Spleen (tissue), 11 donors: ENCODE data around the gene FAM107A. TPM values are rescaled to one million over a fixed set of nuclear protein-coding genes. Genes with fewer than 3 reads are reported as not detected.

Source experiments
- DNase-seq: peaks from one replicate; pipeline ENCODE4 v3.0.0-alpha.2; 2020
- H3K27ac ChIP-seq, 8 donors: fragments of 200-600 bp; sonication (generic) in 7 of 8; 1 replicate in 4 of 8; 2 replicates in 4 of 8; pipeline versions ENCODE4 v1.5.0 to v1.8.0; 2016 to 2021; ENCODE audit warnings: inconsistent platforms in 4 of 8, mild to moderate bottlenecking in 4 of 8, moderate library complexity in 1 of 8
- H3K27me3 ChIP-seq, 7 donors: fragments of 200-600 bp; sonication (generic) in 6 of 7; replicated peaks in 1 of 7; 1 replicate in 4 of 7; 2 replicates in 3 of 7; pipeline versions ENCODE4 v1.5.0 to v1.8.0; 2016 to 2021; ENCODE audit warnings: inconsistent platforms in 3 of 7, mild to moderate bottlenecking in 1 of 7
- H3K36me3 ChIP-seq, 6 donors: fragments of 200-600 bp; sonication (generic) in 5 of 6; 1 replicate in 4 of 6; 2 replicates in 2 of 6; pipeline versions ENCODE4 v1.5.0 to v1.8.0; 2016 to 2021; ENCODE audit warnings: inconsistent platforms in 2 of 6
- H3K4me1 ChIP-seq, 6 donors: fragments of 200-600 bp; sonication (generic) in 5 of 6; 1 replicate in 3 of 6; 2 replicates in 3 of 6; pipeline versions ENCODE4 v1.5.0 to v1.8.0; 2016 to 2021; ENCODE audit warnings: inconsistent platforms in 3 of 6
- H3K4me3 ChIP-seq, 8 donors: fragments of 200-600 bp; sonication (generic) in 7 of 8; 1 replicate in 4 of 8; 2 replicates in 4 of 8; pipeline versions ENCODE4 v1.5.0 to v1.8.0; 2016 to 2021; ENCODE audit warnings: inconsistent platforms in 4 of 8, mild to moderate bottlenecking in 4 of 8, moderate library complexity in 2 of 8
- H3K9me3 ChIP-seq, 8 donors: fragments of 200-600 bp; sonication (generic) in 7 of 8; 1 replicate in 4 of 8; 2 replicates in 4 of 8; pipeline versions ENCODE4 v1.5.0 to v1.8.0; 2016 to 2021; ENCODE audit warnings: inconsistent platforms in 4 of 8
- POLR2A ChIP-seq, 3 donors: fragments of 450-650 bp; IDR thresholded peaks; one replicate each; pipeline ENCODE4 v1.5.1; 2017; ENCODE audit warnings: antibody characterized with exemption in 3 of 3, mild to moderate bottlenecking in 1 of 3
- POLR2AphosphoS5 ChIP-seq, 3 donors: sonication (generic); formaldehyde crosslinking; IDR thresholded peaks; one replicate each; pipeline ENCODE4 v1.5.1; 2017; ENCODE audit warnings: antibody characterized with exemption in 3 of 3
- WGBS, 5 donors: extraction: QIAGEN DNeasy Blood & Tissue Kit in 3 of 5; methylation state at CpG; one replicate each; pipeline versions ENCODE4 v1.1.5 to v1.1.7; 2013 to 2018; 5-methylcytosine and 5-hydroxymethylcytosine counted together
- intact Hi-C: fragments of 100-400 bp; cut with DNase I; formaldehyde crosslinking; loops from one replicate; pipeline ENCODE4 v1.15.0; 2023; ENCODE audit warnings: low total_unique reads
- polyA plus RNA-seq, 3 donors: library from polyadenylated mRNA; stranded (reverse); fragments of 200-250 nt; gene quantifications; one replicate each; pipeline ENCODE4 v1.2.1, GENCODE V29; 2013
- total RNA-seq, 7 donors: library from RNA; depleted of rRNA in 3 of 7; stranded (reverse); fragments of >200 nt in 3 of 7; fragmentation: NEBNext Ultra II Directional in 4 of 7; extraction: Animal tissue kit (Norgen Biotek cat#: 25700) in 4 of 7; gene quantifications; one replicate each; pipeline versions ENCODE4 v1.1.0 to v1.2.1, GENCODE V29; 2016 to 2021
- TF ChIP-seq, protein P1 (sequence below), 11 experiments: fragments of 200-600 bp in 7 of 11; fragments of 450-650 bp in 4 of 11; sonication (generic) in 4 of 11; IDR thresholded peaks in 8 of 11; conservative IDR thresholded peaks in 3 of 11; 1 replicate in 7 of 11; 2 replicates in 4 of 11; pipeline versions ENCODE4 v1.4.0 to v1.8.0; 2016 to 2021; ENCODE audit warnings: antibody characterized with exemption in 11 of 11, inconsistent platforms in 4 of 11, mild to moderate bottlenecking in 1 of 11
- donor health status: healthy with polysubstance abuse.
- donor health status: DM: no; HTN: no; CAD: no; lungs with moderate emphysema.
- donor health status: DM: no; HTN: no; CAD: no.
- donor health status: Bipolar disorder and iron deficiency.
- donor health status: healthy.
- donor health status: DM: no; HTN: no; CAD: no.
- donor health status: DM: yes; HTN: yes; CAD: no.

Gene FAM107A
- total and polyA plus RNA-seq, 10 donors, result 5.7 to 47.7 (median 27.0) TPM

DNA sequence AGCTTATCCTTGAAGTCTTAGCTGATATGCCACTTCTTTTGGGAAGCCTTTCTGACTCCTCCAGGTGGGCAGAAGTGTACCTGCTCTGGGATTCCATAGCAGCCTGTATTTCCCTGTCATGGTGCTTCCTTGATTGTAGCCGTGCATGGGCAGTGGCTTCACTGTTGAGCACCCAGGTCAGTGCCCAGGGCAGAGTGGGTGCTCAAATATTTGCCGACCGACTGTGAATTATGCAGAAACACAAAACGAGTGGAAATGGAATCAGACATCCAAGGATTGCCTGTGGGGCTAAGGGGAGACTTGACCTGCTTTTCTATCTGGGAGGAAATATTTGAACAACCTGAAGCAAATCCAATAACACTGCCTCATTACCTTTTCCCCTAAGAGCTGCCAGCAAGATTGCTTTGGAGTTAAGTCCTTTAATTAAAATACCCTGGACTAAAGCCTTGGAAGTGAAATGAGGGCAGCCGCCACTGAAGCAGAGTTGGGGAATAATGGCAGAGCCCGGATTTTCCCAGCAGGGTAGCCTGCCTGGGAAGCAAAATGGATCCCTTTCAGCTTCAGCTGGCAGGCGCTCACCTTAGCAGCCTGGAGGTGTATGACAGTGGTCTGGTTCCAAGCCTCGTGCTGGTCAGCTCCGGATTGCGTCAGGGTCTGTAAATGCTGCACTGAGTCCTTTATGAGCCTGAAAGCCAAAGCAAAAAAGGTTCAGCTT is 55.1 kb downstream of the FAM107A start:
- Histone ChIP-seq H3K4me3 (no peak overlapping the region), H3K27ac (no peak overlapping the region), H3K27me3 (no peaks in the 10 kb centered on the region), H3K36me3 (no peaks in the 10 kb centered on the region), H3K9me3 (no peaks in the 10 kb centered on the region), H3K4me1 (peaks cover 0 to 7% (median 0%) of the 10 kb centered on the region in 6 donors)
- intact Hi-C loops, result no loop called here
- WGBS, 5 donors, result 82 to 91% (median 86%) methylated on average over 8 to 10 of the region's 10 CpGs
- DNase-seq, result no peak
- TF ChIP-seq, protein P1, sequence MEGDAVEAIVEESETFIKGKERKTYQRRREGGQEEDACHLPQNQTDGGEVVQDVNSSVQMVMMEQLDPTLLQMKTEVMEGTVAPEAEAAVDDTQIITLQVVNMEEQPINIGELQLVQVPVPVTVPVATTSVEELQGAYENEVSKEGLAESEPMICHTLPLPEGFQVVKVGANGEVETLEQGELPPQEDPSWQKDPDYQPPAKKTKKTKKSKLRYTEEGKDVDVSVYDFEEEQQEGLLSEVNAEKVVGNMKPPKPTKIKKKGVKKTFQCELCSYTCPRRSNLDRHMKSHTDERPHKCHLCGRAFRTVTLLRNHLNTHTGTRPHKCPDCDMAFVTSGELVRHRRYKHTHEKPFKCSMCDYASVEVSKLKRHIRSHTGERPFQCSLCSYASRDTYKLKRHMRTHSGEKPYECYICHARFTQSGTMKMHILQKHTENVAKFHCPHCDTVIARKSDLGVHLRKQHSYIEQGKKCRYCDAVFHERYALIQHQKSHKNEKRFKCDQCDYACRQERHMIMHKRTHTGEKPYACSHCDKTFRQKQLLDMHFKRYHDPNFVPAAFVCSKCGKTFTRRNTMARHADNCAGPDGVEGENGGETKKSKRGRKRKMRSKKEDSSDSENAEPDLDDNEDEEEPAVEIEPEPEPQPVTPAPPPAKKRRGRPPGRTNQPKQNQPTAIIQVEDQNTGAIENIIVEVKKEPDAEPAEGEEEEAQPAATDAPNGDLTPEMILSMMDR (IDR thresholded peaks at IDR 0.05 in 8 of 11, conservative IDR thresholded peaks at IDR 0.05 in 3 of 11), result no peak
- TF ChIP-seq POLR2A (IDR thresholded peaks at IDR 0.05) (no peak), POLR2AphosphoS5 (IDR thresholded peaks at IDR 0.05) (no peak)

- H3K4me1 ChIP-seq, result peaks cover 0 to 7% (median 0%) of the 10 kb centered on the region in 6 donors
- TF ChIP-seq POLR2A (IDR thresholded peaks at IDR 0.05) (no peak), POLR2AphosphoS5 (IDR thresholded peaks at IDR 0.05) (no peak)
- TF ChIP-seq, protein P1 (IDR thresholded peaks at IDR 0.05 in 8 of 11, conservative IDR thresholded peaks at IDR 0.05 in 3 of 11), result no peak
- no peak overlapping the region for H3K27ac ChIP-seq
- H3K36me3 ChIP-seq, result no peaks in the 10 kb centered on the region
- no peaks in the 10 kb centered on the region for H3K27me3 ChIP-seq
- H3K9me3 ChIP-seq, result no peaks in the 10 kb centered on the region
- DNase-seq, result no peak
- intact Hi-C loops, result no loop called here
- no peak overlapping the region for H3K4me3 ChIP-seq
- WGBS, 5 donors, result 86 to 96% (median 94%) methylated on average over 3 of the region's 3 CpGs
Measured at GRCh38 chr3:58521336-58521670, 55.9 kb downstream of the FAM107A start.

- H3K4me1 ChIP-seq, result peaks cover 0 to 7% (median 0%) of the 10 kb centered on the region in 6 donors
- no peak overlapping the region for H3K27ac ChIP-seq
- intact Hi-C loops, result no loop called here
- 47 to 65% (median 57%) methylated on average over 6 to 8 of the region's 8 CpGs for WGBS, 5 donors
- no peaks in the 10 kb centered on the region for H3K36me3 ChIP-seq
- TF ChIP-seq POLR2A (IDR thresholded peaks at IDR 0.05) (no peak), POLR2AphosphoS5 (IDR thresholded peaks at IDR 0.05) (no peak)
- TF ChIP-seq, protein P1 (IDR thresholded peaks at IDR 0.05 in 8 of 11, conservative IDR thresholded peaks at IDR 0.05 in 3 of 11), result no peak
- no peaks in the 10 kb centered on the region for H3K27me3 ChIP-seq
- no peaks in the 10 kb centered on the region for H3K9me3 ChIP-seq
- H3K4me3 ChIP-seq, result no peak overlapping the region
- no peak for DNase-seq
Measured at GRCh38 chr3:58520403-58521335, 56.5 kb downstream of the FAM107A start.
